ENCODE data around the gene NOS2.
"Not testable (repeated sequence)": the region's sequence is repeated elsewhere in the genome, so short reads cannot be mapped to it uniquely, and the experiment has no call there.

Gene NOS2

DNA sequence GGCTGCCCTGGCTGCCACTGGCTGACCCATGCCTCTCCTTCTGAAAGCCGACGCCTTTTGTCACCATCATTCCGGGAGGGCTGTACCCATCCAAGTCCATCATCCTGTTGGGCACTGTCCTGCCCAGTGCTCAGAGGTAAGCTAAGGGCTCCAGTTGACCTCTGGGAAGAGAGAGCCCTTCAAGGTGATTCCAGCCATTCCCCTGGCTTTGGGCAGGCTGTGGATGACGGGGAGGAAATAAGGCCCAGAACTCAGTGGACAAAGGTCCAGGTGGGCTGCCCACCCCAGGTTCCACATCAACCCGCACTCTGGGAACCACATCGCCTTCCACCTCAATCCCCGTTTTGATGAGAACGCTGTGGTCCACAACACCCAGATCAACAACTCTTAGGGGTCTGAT lies 45.8 kb downstream of the NOS2 start:
- no peak for DNase-seq (ENCODE audit: low read depth)

DNA sequence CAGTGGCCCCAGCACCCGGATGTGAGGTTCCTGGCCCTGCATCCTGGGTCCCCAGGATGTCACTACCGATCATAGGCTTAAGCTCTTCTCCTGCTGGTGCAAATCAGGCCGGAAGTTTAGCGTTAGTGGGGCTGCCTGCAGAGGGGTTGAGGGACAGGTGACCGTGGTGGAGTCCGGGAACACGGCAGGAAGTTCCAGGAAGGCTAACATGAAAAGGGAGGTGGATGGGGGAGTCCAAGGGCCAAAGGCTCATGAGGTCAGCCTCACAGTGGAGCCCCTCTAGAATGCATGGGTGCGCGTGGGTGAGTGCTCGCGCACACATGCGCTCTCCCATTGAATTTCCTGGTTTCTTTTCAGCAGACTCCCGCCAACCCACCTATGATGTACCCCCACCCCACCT lies 46.6 kb downstream of the NOS2 start:
- DNase-seq (ENCODE audit: low read depth) = not testable (repeated sequence)

DNA sequence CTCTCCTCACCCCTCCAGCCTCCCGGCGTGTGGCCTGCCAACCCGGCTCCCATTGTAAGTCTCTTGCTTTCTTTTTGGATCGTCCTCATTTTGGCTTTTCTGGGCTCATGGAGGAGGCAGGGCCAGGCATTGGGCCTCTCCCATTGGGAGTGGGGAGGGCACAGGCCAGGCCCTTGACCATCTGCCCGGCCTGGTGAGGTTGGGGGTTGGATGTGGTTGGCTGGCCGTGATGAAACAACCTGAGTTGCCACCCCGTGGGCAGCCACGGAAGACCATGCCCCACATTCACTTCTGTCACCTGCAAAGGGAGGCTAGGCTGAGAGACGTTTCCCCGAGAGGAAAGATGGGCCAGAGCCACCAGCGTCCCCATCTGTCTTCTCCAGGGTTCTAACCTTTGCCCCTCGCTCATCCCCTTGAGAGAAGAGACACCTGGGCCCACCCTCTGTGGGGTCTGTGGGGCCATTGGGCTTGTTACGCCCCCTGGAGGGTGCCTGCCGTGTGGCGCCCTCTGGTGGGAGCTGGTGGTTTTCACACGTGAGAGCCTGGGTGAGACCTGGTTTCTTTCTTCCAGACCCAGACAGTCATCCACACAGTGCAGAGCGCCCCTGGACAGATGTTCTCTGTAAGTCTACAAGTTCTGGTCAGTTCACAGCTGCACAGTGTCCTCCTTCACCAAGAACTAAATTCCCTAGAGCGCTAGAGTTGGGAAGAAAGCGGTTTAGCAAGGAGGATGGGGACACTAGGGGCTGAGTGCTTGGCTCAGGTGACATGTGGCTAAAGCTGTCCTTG lies 47.3 kb downstream of the NOS2 start:
- not testable (repeated sequence) for DNase-seq (ENCODE audit: low read depth)

DNA sequence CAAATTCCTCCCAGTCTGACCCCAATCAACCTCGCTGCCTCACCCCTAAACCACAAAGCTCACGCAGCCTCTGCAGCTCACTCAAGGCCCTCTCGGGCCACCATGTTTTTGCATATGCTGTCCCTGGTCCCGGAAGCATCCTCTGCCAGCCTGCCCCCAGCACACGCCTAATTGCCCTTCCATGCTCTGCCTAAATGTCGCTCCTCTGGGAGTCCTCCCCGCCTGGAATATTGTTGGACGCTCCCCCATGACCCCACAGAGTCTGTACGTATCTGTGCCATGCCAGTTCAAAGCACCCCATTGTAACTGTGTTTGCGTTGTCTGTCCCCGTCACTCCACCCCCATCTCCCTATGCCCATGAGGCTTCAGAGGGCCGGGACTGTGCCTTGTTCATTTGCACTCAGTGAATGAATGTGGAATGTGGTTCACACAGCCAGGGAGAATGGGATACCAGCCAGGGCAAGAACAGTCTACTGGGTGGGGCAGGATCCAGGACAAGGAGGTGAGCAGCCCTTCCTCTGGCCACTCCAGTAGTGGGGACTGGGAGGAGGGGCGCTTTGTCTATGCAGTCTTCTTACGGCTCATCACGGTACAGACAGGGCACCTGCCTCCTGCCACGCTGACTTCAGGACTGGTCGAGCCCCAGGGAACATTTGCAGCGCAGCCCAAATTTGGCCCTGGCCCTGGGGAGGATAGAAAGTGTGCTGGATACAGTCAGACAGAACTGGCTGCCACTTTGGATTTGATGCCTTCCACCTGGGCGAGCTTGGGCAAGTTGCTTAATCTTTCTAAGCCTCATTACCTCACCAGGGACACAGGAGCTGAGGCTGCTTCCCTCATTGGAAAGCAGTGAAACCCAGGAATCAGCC lies 48.5 kb downstream of the NOS2 start:
- no peak for DNase-seq (ENCODE audit: low read depth)

DNA sequence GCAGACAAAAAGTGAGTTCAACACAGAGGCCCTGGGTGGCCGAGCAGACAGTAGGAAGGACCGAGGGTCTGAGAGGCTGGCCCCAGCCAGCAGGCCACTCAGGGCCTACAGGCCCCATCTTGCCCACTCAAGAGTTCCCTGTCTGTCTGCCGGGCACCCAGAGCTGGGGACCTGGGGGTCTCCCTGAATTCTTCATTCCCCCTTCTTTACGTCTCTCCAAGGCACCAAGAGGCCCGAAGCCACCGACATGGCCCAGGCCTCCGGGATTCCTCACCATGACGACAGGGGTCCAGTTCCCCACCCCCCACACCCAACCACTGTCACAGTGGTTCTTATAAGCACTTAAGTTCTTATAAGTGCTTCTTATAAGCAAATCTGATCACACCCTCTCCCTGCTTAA lies 49.2 kb downstream of the NOS2 start:
- DNase-seq (ENCODE audit: low read depth) = no peak

DNA sequence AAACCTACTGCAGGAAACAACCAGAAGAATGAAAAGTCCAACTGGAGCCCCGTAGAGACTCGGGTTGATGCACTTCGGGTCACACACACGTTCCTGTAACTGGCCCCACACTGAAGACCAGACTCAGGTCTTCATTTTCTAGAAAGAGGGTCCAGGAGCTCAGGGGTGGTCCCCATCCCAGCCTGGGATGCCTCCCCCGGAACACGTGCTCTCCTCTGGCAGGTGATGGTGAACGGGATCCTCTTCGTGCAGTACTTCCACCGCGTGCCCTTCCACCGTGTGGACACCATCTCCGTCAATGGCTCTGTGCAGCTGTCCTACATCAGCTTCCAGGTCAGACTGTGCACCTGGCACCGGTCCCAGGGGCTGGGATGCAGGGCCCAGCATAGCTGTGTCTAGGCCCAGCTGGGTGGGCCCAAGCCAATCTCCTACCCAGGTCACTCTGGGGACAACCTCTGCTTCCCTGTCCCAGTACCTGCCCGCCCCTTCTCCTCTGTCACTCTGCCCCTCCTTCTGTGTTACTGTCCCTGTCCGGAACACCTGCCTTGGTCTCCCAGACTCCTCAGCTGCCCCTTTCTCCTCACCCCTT lies 50.7 kb downstream of the NOS2 start:
- DNase-seq (ENCODE audit: low read depth) = not testable (repeated sequence)

DNA sequence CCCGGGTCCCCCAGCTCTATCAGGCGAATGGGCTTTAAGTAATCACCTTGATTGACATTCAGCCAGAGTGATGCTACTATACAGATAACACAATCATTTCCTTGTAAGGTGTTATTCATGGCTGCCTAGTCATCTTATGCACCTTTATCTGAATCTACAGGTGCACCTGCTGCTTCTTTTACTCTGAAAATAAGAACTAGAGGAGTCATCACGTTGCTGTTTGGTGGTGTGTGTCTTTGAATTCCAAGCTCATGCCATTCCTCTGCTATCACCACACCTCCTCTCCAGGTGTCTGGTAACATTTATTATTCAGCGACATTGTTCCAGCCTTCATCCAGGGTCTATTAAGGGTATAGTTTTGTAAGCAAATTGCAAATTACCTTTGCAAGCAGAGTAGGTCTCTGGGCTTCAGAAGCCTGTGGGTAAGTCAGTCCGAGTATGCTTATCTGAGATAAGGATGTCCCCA lies 51.9 kb downstream of the NOS2 start:
- DNase-seq (ENCODE audit: low read depth) = no peak

DNA sequence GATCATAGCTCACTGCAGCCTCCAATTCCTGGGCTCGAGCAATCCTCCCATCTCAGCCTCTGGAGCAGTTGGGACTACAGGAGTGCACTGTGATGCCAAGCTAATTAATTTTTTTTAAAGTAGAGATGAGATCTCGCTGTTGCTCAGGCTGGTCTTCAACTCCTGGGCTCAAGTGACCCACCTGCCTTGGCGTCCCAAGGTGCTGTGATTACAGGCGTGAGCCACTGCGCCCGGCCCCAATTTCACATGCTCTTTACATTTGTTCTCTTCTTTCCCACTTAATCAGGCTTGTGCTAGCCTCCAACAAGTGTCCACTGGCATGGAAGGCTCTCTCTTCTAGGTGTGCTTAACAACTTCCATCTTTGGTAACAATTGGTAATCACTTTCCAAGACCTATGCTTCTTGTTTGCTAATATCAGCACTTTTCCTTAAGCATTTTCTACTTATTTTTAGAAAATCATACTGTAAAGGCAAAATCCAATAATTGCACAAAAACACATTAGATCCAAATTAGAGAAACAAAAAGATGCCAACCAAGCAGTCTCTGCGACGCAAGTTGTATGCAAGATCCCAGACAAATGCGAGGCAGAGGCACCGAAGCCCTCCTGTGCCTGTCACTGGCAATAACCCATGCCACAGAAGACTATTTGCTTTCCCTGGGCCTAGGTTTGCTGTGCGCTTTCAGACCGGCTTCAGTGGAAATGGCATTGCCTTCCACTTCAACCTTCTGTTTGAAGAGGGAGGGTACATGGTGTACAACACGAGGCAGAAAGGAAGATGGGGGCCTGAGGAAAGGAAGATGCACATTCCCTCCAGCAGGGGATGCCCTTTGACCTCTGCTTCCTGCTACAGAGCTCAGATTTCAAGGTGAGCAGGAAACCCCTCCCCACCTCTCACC lies 52.6 kb downstream of the NOS2 start:
- DNase-seq (ENCODE audit: low read depth) = no peak

DNA sequence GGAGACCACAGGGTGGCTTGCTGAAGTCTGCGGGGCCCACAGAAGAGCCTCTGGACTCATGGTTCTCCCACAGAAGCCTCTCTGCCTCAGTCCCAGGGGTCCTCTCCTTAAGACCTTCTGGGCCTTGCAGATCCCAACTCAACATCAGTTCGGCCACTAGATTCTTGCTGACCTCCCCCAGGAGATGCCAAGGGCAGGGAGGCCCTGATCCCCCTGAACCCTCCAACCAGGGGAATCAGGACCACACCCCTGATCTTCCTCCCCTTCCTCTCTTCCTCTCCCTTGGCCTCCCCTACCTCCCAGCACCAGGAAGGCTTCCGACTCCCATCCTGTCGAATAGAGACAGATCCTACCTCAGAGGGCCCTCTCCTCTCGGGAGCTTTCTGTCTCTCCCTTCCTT lies 53.4 kb downstream of the NOS2 start:
- DNase-seq (ENCODE audit: low read depth) = no peak

DNA sequence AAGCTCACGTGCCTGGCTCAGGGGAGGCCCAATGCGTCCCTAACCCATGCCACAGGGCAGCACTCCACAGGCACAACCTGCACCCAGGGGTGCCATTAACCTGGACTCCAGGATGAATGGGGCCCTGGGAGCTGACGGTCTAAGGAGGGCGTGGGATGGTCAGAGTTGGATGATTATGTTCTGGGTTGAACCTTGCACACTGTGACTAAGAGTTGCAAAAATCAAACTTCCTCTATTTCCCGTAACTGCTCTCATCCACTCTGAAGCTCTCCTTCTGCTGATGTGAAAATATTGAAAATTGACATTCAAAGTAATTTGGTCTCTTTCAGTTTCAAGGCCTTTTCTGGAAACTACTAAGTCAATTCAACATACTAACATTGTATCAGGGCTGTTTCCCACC lies 54.0 kb downstream of the NOS2 start:
- not testable (repeated sequence) for DNase-seq (ENCODE audit: low read depth)

DNA sequence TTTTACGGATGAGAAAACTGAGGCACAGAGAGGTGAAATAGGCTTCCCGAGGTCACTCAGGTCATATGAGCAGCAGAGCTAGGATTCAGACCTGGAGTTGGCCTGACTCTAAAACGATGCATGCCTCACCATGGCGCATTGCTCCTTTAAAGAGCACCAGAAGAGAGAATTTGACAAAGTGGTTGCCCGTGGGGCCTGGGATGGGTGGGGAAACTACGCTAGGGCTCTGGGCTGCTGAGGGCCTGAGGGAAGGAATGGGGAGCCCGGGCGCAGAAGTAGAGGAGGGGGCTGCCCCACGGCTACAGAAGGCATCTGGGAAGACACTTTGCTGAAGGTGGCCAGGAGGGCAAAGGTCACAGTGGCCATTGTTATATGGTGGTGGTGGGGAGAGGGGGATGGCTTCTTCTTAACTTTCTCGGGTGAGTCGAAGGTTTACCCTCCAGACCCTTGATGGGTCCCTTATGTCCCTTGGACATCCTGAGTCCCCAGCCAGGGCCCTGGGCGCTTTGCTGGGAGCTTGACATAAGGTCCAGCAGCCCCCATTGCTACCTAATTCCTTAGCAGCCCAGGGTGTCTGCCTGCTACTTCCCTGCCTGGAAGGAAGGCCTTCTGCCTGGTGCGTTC lies 55.0 kb downstream of the NOS2 start:
- DNase-seq (ENCODE audit: low read depth) = not testable (repeated sequence)

DNA sequence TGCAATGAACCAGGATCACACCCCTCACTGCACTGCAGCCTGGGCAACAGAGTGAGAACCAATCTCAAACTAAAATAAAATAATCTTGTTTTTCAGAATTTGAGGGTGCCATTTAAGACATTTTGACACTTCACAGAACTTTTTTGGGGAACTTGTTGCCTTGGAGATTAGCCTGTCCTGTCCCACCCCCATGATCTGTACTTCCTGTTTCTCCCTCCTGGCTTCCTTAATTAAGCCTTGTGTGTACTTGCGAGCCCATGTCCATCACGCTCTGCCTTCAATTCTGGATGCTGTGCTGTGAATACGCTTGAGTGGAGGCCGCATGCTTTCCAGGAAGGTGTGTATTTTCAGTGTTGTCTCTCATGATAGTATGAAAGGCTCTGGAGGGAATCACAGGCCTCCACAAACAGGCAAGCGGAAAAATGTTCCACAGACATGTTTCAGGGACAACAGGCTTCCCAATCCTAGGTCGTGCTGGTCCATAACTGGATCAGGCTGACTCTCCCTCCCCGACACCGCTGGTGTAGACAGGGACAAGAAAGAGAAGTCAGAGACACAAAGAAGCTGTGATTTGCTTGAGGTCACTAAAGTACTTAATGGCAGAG lies 56.9 kb downstream of the NOS2 start:
- DNase-seq (ENCODE audit: low read depth) = no peak

DNA sequence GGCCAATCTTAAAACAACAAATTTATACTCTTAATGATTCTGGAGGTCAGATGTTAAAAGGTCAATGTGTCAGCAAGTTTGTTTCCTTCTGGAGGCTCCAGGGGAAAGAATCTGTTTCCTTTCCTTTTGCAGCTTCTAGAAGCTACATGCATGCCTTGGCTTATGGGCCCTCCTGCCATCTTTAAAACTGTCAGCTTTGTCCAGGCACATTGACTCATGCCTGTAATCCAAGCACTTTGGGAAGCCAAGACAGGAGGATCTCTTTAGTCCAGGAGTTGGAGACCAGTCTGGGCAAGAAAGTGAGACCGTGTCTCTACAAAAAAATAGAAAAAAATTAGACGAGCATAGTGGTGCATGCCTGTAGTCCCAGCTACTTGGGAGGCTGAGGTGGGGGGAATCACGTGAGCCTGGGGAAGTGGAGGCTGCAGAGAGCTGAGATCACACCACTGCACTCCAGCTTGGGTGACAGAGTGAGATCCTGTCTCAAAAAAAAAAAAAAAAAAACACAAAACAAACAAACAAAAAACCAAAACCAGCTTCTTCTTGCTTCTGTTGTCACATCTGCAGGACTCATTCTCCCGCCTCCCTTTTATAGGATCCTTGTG lies 58.3 kb downstream of the NOS2 start:
- DNase-seq (ENCODE audit: low read depth) = no peak

DNA sequence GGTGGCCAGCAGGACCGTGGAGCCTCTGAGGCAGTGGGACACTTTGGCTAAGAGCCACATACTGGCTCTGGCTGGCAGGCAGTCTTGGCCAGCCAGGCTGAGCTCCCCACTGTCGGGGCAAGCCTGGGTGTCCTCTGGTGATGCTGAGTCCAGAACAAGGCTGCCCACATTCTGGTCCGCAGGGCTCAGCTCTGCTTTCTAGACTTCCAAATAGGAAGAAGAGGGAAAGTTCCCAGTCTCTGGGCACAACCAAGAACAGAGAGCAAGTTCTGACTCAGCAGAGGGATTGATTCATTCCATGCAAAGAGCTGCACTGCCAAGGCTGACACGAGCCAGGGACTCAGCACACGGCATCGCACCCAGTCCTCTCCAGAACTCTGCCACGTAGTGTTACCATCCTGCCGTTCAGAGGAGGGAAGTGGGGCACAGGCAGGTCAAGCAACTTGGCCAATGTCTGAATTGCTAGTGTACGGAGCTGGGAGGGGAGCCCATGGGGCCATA lies 58.9 kb downstream of the NOS2 start:
- no peak for DNase-seq (ENCODE audit: low read depth)

DNA sequence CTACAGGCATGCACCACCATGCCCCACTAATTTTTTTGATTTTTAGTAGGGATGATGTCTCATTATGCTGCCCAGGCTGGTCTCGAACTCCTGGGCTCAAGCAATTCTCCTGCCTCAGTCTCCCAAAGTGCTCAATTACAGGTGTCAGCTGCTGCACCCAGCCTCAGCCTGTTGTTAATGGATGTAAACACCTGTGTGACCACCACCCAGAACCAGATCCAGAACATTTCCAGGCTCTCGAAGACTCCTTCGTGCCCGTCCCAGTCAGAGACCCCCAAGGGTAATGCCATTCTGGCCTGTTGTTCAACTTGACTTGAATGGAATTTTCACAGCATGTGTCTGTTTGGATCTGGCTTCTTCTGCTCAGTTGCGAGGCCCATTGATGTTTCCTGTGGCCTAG lies 59.8 kb downstream of the NOS2 start:
- not testable (repeated sequence) for DNase-seq (ENCODE audit: low read depth)

DNA sequence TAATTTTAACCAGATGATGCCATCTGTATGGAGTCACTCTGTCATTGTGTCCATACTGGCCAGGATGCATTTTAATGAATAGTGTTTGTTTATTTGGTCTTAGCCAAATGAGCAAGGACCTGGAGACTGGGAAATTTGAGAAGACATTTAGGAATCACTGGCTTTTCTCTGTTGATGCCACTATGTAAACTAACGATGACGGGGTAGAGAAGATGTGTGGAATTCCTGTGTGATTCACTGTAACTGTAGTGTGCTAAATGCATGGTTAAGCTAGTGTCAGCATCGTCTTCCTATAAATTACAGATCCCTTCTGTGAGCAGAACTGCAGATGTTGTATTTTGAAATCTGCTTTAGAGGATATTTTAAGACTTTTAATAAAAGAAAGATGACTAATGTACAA lies 66.6 kb downstream of the NOS2 start:
- DNase-seq (ENCODE audit: low read depth) = no peak

DNA sequence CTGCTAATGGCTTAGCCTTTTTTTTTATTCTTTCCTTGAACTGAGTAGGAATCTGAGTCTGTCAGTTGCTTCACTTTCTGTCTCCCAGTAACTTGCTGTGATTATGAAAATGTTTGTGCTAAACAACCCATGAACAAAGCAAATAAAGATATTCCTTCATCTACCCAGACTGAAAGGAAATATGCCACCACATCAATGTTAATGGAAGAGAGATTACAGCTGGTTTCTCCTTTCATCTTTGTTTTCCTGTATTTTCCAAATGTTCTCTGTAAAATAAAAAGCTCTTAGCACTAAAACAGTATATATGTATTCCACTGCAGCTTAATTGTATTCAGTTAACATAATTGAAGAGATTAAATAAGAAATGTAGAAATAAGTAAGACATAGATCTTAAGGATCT lies 67.6 kb downstream of the NOS2 start:
- not testable (repeated sequence) for DNase-seq (ENCODE audit: low read depth)

DNA sequence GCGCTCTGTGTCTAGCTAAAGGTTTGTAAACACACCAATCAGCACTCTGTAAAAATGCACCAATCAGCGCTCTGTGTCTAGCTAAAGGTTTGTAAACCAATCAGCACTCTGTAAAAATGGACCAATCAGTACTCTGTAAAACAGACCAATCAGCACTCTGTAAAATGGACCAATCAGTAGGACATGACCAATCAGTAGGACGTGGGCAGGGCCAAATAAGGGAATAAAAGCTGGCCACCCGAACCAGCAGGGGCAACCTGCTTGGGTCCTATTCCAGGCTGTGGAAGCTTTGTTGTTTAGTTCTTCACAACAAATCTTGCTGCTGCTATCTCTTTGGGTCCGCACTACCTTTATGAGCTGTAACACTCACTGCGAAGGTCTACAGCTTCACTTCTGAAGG lies 74.3 kb downstream of the NOS2 start:
- not testable (repeated sequence) for DNase-seq (ENCODE audit: low read depth)

DNA sequence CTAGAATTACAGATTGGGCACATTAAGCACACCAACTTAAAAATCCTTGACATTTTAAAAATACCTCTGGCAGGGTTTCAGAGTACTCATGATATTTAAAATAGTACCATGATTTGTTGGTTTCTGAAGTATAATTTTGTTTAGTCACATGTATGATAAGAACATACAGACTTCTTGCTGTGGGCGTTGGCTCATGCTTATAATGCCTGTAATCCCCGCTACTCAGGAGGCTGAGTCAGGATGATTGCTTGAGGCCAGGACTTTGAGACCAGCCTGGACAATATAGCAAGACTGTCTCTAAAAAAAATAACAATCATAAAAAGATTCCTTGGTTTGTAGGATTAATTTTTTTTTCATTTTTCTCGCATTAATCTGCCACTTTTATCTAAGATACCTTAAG lies 78.5 kb downstream of the NOS2 start:
- no peak for DNase-seq (ENCODE audit: low read depth)
